NT2/D1 (cell line): ENCODE data around the gene MRPL11.

Source experiments
- YY1 ChIP-seq: IDR thresholded peaks from 2 replicates; pipeline ENCODE4 v1.6.1; 2011; ENCODE audit not compliant: insufficient read length, insufficient read depth
- ZNF274 ChIP-seq: IDR thresholded peaks from 2 replicates; pipeline ENCODE4 v1.6.1; 2011; ENCODE audit warnings: mild to moderate bottlenecking, low read depth, low read length

DNA sequence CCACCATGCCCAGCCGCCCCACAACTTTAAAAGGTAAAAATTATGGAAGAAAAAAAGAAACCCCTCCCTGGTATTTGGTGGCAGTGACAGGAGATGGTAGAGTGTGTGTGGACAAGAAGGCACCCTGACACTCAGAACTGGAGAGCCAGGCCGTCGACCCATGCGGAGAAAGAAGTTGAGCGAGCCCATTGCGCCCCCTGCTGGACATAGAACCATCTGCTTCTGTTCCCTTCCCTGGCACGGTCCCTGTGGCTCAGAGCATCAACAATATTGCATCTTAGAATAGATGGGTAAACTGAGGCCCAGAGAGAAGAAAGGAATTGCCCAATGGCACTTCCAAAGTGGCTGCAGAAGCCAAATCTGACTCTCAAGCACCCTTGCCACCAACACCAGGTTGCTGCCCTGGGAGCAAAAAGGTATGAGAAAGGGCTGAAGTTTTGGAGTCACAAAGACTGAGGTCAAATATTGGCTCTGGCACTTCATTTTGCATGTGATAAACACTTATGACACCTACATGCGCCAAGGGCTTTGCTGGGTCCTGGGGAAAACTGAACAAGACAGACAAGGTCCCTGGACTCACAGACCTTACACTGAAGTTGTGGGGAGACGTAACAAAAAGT, 8.6 kb downstream of the MRPL11 start:
- TF ChIP-seq ZNF274 (no peak), YY1 (no peak)
